GM12864 (cell line): ENCODE data around the gene STAU1.
"Not testable (repeated sequence)": the region's sequence is repeated elsewhere in the genome, so short reads cannot be mapped to it uniquely, and the experiment has no call there.

Experiments used
- DNase-seq: peaks from one replicate; pipeline ENCODE4 v3.0.0-alpha.2; 2011; ENCODE audit warnings: low read depth
- H3K4me3 ChIP-seq: 2 replicates; pipeline ENCODE4 v1.5.1; 2011; ENCODE audit warnings: mild to moderate bottlenecking, low read depth, low read length, control low read depth
- CTCF ChIP-seq: IDR thresholded peaks from 2 replicates; pipeline ENCODE4 v1.5.1; 2011; ENCODE audit warnings: low read depth, mild to moderate bottlenecking, moderate library complexity, low read length, control low read depth, inconsistent platforms; ENCODE audit errors: missing control alignments

Gene STAU1

GRCh38 chr20:49172413-49172812 is 15.7 kb downstream of the STAU1 start:
- no peak for DNase-seq
- no peak overlapping the region for H3K4me3 ChIP-seq
- no peak for TF ChIP-seq CTCF

GRCh38 chr20:49171909-49172308 is 16.2 kb downstream of the STAU1 start:
- DNase-seq: no peak
- TF ChIP-seq CTCF: no peak
- no peak overlapping the region for H3K4me3 ChIP-seq

- TF ChIP-seq CTCF: no peak
- no peak for DNase-seq
- H3K4me3 ChIP-seq: no peak overlapping the region
Measured at GRCh38 chr20:49170714-49171113, 17.4 kb downstream of the STAU1 start.

- no peak for TF ChIP-seq CTCF
- DNase-seq: no peak
Measured at GRCh38 chr20:49169547-49169946, 18.6 kb downstream of the STAU1 start.

GRCh38 chr20:49168864-49169263 is 19.3 kb downstream of the STAU1 start:
- DNase-seq, H3K4me3 ChIP-seq: not testable (repeated sequence)

More at GRCh38 chr20:49169547-49169946, 18.6 kb downstream of the STAU1 start:
- no peak overlapping the region for H3K4me3 ChIP-seq

GRCh38 chr20:49167811-49168507 is 20.2 kb downstream of the STAU1 start:
- no peak for DNase-seq
- H3K4me3 ChIP-seq: peak overlapping the region; percentile 39; the same call in 1 of the 2 replicates
- no peak for TF ChIP-seq CTCF

GRCh38 chr20:49166534-49167449 is 21.3 kb downstream of the STAU1 start:
- DNase-seq: peak; percentile 71
- H3K4me3 ChIP-seq: peak overlapping the region; percentile 29; the same call in 1 of the 2 replicates
- no peak for TF ChIP-seq CTCF
